ENCODE measurements around the gene SLC7A1.

DNA sequence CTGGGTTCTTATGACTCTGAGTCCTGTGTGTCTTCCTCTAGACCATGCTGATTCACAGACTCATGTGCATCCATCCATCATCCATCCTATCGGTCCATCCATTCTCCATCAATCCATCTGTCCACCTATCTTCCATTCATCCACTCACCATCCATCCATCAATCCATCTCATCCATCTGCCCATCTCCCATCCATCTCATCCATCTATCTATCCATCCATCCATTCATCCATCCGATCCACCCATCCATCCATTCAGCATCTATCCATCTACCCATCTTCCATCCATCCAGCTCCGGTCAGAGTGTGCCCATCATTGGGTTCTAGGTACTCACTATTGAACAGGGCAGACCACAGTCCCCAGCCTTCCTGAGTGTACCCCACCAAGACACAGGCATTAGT is 75.6 kb downstream of the SLC7A1 start:
- TF ChIP-seq, protein P1, sequence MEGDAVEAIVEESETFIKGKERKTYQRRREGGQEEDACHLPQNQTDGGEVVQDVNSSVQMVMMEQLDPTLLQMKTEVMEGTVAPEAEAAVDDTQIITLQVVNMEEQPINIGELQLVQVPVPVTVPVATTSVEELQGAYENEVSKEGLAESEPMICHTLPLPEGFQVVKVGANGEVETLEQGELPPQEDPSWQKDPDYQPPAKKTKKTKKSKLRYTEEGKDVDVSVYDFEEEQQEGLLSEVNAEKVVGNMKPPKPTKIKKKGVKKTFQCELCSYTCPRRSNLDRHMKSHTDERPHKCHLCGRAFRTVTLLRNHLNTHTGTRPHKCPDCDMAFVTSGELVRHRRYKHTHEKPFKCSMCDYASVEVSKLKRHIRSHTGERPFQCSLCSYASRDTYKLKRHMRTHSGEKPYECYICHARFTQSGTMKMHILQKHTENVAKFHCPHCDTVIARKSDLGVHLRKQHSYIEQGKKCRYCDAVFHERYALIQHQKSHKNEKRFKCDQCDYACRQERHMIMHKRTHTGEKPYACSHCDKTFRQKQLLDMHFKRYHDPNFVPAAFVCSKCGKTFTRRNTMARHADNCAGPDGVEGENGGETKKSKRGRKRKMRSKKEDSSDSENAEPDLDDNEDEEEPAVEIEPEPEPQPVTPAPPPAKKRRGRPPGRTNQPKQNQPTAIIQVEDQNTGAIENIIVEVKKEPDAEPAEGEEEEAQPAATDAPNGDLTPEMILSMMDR (IDR thresholded peaks at IDR 0.05): no peak
- TF ChIP-seq EP300 (IDR thresholded peaks at IDR 0.05): no peak

All from sigmoid colon (tissue), 4 donors.